Kidney epithelial cell (primary cell): ENCODE results near the gene IDH1. TPM values are rescaled to one million over a fixed set of nuclear protein-coding genes. Genes with fewer than 3 reads are reported as not detected.

Source experiments
- DNase-seq: peaks from one replicate; pipeline ENCODE4 v3.0.0-alpha.2; 2010; ENCODE audit warnings: low read depth
- H3K27me3 ChIP-seq: 2 replicates; pipeline ENCODE4 v1.6.0; 2011; ENCODE audit warnings: low read length; ENCODE audit not compliant: control insufficient read depth, insufficient read depth
- H3K36me3 ChIP-seq: 2 replicates; pipeline ENCODE4 v1.5.1; 2011; ENCODE audit warnings: low read length; ENCODE audit not compliant: control insufficient read depth, insufficient read depth
- H3K4me3 ChIP-seq: 2 replicates; pipeline ENCODE4 v1.5.1; 2011; ENCODE audit warnings: low read depth, mild to moderate bottlenecking, control low read depth, low read length
- CTCF ChIP-seq: IDR thresholded peaks from 2 replicates; pipeline ENCODE4 v1.5.1; 2011; ENCODE audit warnings: mild to moderate bottlenecking, moderate library complexity, low read length, control low read depth, inconsistent platforms; ENCODE audit not compliant: insufficient read depth, poor library complexity, severe bottlenecking
- total RNA-seq: library from RNA; depleted of rRNA; stranded (reverse); fragments of >200 nt; gene quantifications from 2 replicates; pipeline ENCODE4 v1.2.3, GENCODE V29; 2015

IDH1 gene
- total RNA-seq, 1 donor from 2014 or later = 108 TPM

- Histone ChIP-seq H3K27me3 (no peaks in the 10 kb centered on the region), H3K4me3 (no peak overlapping the region), H3K36me3 (no peaks in the 10 kb centered on the region)
- TF ChIP-seq CTCF = no peak
- no peak for DNase-seq
These were observed 50.7 kb downstream of the IDH1 start for GRCh38 chr2:208204166-208204565.

GRCh38 chr2:208195531-208195930 is 59.3 kb downstream of the IDH1 start:
- DNase-seq = no peak
- no peak overlapping the region for H3K4me3 ChIP-seq
- H3K27me3 ChIP-seq = no peaks in the 10 kb centered on the region
- no peaks in the 10 kb centered on the region for H3K36me3 ChIP-seq
- no peak for TF ChIP-seq CTCF

- H3K4me3 ChIP-seq = no peak overlapping the region
- no peak for TF ChIP-seq CTCF
- no peaks in the 10 kb centered on the region for H3K36me3 ChIP-seq
- no peaks in the 10 kb centered on the region for H3K27me3 ChIP-seq
- DNase-seq = peak; percentile 5
These were observed 62.1 kb downstream of the IDH1 start for GRCh38 chr2:208192611-208193236.

GRCh38 chr2:208189810-208190503 is 64.9 kb downstream of the IDH1 start, which contains the start of gene C2orf80:
TSS of gene C2orf80 (minus strand) at chr2:208190030. CDS start at chr2:208186986, 3,044 bp downstream.
- no peaks in the 10 kb centered on the region for H3K27me3 ChIP-seq
- H3K36me3 ChIP-seq = no peaks in the 10 kb centered on the region
- no peak within 1 kb of the TSS for H3K4me3 ChIP-seq
- no peak for DNase-seq
- TF ChIP-seq CTCF = no peak

GRCh38 chr2:208189069-208189809 is 65.6 kb downstream of the IDH1 start:
- Histone ChIP-seq H3K27me3 (no peaks in the 10 kb centered on the region), H3K4me3 (no peak overlapping the region), H3K36me3 (no peaks in the 10 kb centered on the region)
- DNase-seq = no peak
- no peak for TF ChIP-seq CTCF
